ENCODE results near the gene CASTOR1.
"Not testable (repeated sequence)": the region's sequence is repeated elsewhere in the genome, so short reads cannot be mapped to it uniquely, and the experiment has no call there.

The CASTOR1 gene

GRCh38 chr22:30289141-30289979 is at the start of gene CASTOR1:
Gene CASTOR1 (minus strand): TSS chr22:30289505. CDS start chr22:30289497, 8 bp downstream.
- peak; percentile 98 for DNase-seq

GRCh38 chr22:30338802-30339201 is 49.5 kb upstream of the CASTOR1 start:
- DNase-seq, result no peak

- not testable (repeated sequence) for DNase-seq
Observed at GRCh38 chr22:30338341-30338740, 49.0 kb upstream of the CASTOR1 start.

GRCh38 chr22:30337461-30337778 is 48.1 kb upstream of the CASTOR1 start:
- no peak for DNase-seq

DNA sequence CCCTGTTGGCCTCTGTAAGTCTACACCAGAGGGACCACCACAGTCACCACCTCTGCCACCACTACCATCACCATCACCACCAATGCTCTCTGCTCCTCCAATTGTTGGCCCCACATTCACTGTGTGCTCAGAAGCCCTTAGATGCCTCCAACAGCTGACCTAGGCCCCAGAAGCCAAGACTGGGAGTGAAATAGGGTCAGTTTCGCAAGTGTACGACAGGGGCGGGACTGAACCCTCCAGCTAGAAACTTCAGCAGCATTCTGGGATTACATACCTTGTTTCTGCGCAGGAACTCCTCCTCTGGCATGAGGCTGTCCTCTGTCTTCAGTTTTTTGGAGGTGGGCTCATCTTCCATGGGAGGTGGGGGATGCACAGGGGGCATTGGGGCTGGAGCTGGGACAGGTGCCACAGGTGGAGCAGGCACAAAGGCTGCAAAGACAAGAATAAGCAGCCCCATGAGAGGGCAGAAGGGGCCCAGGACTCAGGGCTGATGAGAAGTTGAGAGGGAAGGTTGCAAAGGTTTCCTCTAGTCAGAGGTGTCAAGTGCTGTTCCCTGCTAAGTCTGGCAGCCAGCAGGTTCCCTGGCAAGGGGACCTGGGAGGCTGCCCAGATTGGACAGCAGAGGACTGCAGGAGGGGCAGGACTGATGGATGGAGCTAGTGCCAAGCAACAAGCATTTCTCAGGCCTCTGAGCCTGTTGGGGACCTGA is 47.6 kb upstream of the CASTOR1 start:
- DNase-seq, result no peak

DNA sequence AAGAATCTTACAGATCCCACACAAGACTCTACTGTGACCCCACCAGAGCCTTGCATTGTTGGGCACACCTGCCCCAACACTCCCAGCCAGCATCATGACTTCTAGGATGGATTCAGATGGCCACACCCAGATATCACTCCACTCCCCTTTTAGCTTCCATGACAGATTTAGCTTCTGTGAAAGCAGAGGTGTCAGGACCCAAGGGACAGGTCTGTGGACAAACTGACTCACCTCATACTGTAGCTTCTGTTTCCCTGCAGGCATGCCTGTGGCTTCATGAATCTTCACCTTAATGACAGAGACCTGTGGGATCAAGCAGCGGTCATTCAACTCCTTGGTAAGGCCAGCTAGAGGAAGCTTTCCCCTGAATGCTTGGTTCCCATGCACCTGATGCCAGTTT is 45.9 kb upstream of the CASTOR1 start:
- no peak for DNase-seq

DNA sequence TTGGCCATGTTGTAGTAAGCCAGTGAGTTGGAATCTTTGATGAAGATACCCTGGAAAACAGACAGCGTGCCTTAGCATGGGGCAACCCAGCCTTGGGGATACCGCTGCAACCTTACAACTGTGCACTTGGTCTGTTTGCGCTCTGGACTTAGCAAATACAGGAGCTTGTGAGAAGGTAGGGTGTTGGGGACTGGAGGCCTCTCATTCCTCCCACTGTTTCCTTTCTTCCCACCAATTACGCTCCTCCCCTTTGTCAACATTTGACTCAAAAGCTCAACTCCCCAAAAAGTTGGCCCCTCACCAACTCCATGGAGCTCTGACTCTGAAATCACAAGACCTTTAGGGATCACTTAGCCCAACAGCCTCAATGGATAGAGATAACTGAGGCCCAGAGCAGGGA is 45.3 kb upstream of the CASTOR1 start:
- DNase-seq, result no peak

- no peak for DNase-seq
Observed at GRCh38 chr22:30333707-30334087, 44.4 kb upstream of the CASTOR1 start.

- DNase-seq, result no peak
Observed at GRCh38 chr22:30332994-30333706, 43.8 kb upstream of the CASTOR1 start.

DNA sequence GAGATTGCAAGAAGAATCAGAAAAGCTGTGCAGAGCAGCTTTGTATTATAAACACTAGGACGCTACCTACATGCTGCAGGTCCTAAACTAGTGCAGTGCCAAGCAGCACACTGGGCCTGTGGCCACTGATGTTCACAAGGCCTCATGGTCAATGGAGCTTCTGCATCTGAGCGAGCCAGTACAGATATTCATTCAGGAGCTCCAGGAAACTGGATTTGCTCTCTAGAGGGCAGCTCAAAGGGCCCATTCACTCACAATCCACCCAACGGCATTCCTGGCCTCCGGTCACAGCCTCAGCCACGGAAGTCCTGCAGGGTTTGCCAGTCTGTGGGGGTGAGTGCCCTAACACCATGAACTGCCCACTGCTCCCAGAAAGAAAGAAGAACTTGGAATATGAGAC is 43.2 kb upstream of the CASTOR1 start:
- DNase-seq, result no peak

GRCh38 chr22:30328466-30329049 is 39.3 kb upstream of the CASTOR1 start:
- no peak for DNase-seq

- peak; percentile 10 for DNase-seq
Observed at GRCh38 chr22:30327864-30328345, 38.6 kb upstream of the CASTOR1 start.

DNA sequence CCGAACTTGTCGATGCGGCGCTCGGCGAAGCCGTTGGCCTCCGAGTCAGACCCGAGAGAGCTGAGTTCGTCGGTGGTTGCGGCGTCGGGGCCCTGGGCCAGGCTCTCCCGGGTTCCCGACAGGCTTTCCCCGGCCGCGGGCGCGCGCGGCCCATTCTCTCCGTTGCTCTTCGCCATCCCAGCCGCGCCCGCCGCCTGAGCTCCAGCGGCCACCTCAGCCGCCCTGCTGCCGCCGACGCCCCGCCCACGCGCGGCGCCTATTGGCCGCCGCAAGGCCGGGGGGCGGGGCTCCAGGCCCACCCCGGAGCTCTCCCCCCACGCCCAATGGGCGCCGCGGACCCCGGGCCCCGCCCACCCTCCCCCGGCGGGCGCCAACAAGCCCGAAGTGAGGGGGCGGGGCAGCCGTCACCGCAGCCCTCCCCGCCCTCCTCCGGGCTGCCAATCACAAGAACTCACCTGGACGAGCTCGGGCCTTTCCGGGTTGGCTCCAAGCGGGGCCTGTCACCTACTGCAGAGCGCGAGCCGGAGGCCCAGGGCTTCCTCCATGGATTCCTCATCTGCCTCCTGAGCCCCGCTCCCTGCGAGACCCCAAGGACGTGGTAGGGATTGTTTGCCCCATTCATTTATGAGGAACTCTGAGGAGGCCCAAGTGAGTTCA is 37.5 kb upstream of the CASTOR1 start, which contains the start of gene TBC1D10A:
Gene TBC1D10A (minus strand): TSS at position 236 of the 657 bp plus-strand sequence. CDS start 60 bp downstream, at position 176.
- peak; percentile 94 for DNase-seq

- peak; percentile 44 for DNase-seq
Observed at GRCh38 chr22:30326255-30326705, 37.0 kb upstream of the CASTOR1 start.

GRCh38 chr22:30325724-30326254 is 36.5 kb upstream of the CASTOR1 start:
- peak; percentile 24 for DNase-seq

- DNase-seq, result peak; percentile 93
Observed at GRCh38 chr22:30325065-30325720, 35.9 kb upstream of the CASTOR1 start.

GRCh38 chr22:30324014-30324730 is 34.9 kb upstream of the CASTOR1 start:
- DNase-seq, result no peak

DNA sequence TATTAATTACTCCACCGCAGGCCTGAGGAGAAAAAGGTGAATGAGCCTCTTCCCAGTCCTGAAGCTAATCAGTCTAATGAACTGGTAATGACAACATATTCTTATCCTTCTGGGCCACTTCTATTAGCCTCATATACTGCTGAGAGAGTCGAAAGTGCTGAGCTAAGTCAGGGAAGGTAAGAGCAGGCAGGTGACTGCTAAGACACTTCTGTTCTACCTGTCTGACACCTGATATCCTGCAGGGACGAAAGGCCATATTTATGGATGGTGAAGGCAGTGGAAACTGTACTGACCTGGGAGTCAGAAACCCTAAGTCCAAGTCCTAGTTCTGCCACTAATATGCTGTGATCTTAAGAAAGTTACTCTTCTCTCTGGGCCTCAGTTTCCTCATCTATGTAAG is 33.9 kb upstream of the CASTOR1 start:
- no peak for DNase-seq

- no peak for DNase-seq
Observed at GRCh38 chr22:30321461-30321860, 32.2 kb upstream of the CASTOR1 start.

DNA sequence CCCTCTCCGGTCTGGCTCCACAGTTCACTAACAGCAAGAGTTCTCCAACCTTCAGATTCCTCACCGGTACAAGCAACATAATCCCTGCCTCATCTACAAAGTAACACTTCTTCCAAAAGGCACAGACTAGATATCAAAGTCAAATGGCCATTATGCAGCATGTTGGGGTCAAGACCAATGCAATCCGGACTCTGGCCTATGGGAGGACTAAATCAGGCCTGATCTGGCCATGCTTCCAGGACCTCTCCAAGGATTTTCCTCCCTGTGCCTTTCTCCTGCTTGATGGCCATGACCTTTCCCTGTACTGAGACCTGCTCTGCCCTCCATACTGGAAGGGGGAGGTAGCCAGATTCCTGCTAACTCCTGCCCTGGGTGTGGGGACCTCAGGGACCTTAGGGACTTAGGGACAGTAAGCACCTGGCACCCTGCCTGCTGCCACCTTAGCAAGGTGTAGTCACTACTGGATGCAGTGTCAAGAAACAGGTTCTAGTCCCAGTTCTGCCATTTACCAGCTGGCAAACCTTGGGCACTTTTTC is 30.8 kb upstream of the CASTOR1 start:
- DNase-seq, result no peak

Measured in NCI-H82 (cell line).